ENCODE measurements around the gene CTDSPL2. TPM values are rescaled to one million over a fixed set of nuclear protein-coding genes. Genes with fewer than 3 reads are reported as not detected.

Gene CTDSPL2
- total RNA-seq, 1 donor from 2014 or later, result 40.4 TPM

DNA sequence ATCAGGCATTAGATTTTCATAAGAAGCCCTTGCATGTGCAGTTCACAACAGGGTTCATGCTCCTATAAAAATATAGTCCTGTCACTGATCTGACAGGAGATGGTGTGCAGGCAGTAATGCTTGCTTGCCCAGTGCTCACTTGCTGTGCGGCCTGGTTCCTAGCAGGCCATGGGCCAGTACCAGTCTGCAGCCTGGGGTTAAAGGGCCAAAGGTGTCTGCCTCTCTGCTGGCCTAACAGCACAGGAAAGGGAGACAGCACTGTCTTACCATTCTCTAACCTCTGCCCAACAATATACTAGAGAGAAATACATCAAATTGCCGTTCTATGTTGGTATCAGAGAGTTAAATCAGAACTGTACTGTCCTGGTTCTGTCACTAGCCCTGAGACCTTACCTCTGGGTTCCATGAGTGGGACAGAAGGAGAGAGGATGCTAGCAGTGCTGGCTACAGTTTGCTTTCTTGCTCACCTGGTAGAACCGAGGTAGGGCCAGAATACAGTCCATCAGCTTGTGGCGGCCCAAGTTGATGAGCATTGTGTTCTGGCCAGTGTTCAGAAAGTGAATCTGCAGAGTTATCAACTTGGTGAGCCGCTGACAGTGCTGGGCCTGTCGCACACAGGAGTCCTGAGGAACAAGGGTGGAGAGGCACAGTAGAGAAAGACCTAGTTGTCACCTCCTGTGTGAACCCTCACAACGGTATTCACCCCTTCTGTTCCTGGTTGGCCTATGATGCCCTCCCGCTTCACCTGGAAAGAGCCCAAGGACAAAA lies 138.1 kb downstream of the CTDSPL2 start:
- Histone ChIP-seq H2AFZ (ENCODE audit: low read depth, low read length) (no peak overlapping the region), H3K36me3 (ENCODE audit: insufficient read depth, low read length) (peaks cover 61% of the 10 kb centered on the region), H3K4me1 (ENCODE audit: insufficient read depth, low read length) (no peaks in the 10 kb centered on the region), H3K27me3 (ENCODE audit: insufficient read depth, low read length) (no peaks in the 10 kb centered on the region), H3K27ac (ENCODE audit: low read depth, low read length) (no peak overlapping the region), H3K9me3 (ENCODE audit: insufficient read depth, low read depth, low read length) (peaks cover 7% of the 10 kb centered on the region), H3K9ac (ENCODE audit: low read length) (no peak overlapping the region), H3K4me2 (ENCODE audit: low read length) (no peak overlapping the region), H4K20me1 (ENCODE audit: insufficient read depth, low read length) (peaks cover 4% of the 10 kb centered on the region), H3K79me2 (ENCODE audit: insufficient read depth, low read length) (no peaks in the 10 kb centered on the region), H3K4me3 (ENCODE audit: insufficient read depth, low read depth, low read length) (no peak overlapping the region)
- no peak for FAIRE-seq
- H3K27me3 Mint-ChIP-seq (ENCODE audit: low read depth, unreplicated experiment), result no peaks in the 10 kb centered on the region
- DNase-seq (ENCODE audit: low read depth), result no peak
- peaks cover 10% of the 10 kb centered on the region for H3K9me3 Mint-ChIP-seq (ENCODE audit: unreplicated experiment)
- H3K36me3 Mint-ChIP-seq (ENCODE audit: low read depth, unreplicated experiment), result peaks cover 37% of the 10 kb centered on the region
- H3K27ac Mint-ChIP-seq (ENCODE audit: unreplicated experiment), result no peak overlapping the region
- H3K4me3 Mint-ChIP-seq (ENCODE audit: unreplicated experiment), result no peak overlapping the region
- peaks cover 7% of the 10 kb centered on the region for H3K4me1 Mint-ChIP-seq (ENCODE audit: low read depth, unreplicated experiment)
- TF ChIP-seq EZH2 (IDR thresholded peaks at IDR 0.05; ENCODE audit: insufficient read depth, low read length), result no peak
- TF ChIP-seq, protein P1, sequence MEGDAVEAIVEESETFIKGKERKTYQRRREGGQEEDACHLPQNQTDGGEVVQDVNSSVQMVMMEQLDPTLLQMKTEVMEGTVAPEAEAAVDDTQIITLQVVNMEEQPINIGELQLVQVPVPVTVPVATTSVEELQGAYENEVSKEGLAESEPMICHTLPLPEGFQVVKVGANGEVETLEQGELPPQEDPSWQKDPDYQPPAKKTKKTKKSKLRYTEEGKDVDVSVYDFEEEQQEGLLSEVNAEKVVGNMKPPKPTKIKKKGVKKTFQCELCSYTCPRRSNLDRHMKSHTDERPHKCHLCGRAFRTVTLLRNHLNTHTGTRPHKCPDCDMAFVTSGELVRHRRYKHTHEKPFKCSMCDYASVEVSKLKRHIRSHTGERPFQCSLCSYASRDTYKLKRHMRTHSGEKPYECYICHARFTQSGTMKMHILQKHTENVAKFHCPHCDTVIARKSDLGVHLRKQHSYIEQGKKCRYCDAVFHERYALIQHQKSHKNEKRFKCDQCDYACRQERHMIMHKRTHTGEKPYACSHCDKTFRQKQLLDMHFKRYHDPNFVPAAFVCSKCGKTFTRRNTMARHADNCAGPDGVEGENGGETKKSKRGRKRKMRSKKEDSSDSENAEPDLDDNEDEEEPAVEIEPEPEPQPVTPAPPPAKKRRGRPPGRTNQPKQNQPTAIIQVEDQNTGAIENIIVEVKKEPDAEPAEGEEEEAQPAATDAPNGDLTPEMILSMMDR (IDR thresholded peaks at IDR 0.05; ENCODE audit: insufficient read depth, low read depth, low read length), result no peak

DNA sequence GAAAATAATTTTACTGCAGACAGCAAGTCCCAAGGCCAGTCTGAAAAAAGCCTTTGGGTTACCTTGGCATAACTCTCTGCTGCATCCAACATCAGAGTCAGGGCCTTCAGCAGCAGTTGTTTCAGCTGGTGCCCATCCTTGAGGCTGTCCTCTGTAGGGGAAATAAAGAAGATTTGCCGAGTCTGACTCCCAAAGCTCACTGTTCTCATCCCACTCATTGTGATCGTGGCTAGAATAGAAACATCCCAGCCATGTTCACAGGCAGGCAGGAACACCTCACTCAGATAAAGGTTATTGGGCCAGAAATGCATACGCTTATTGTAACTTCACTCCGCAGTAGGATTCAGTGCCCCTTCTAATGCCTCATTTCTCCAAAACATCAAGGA lies 138.7 kb downstream of the CTDSPL2 start:
- no peak overlapping the region for H3K4me2 ChIP-seq (ENCODE audit: low read length)
- H3K4me1 Mint-ChIP-seq (ENCODE audit: low read depth, unreplicated experiment), result peaks cover 7% of the 10 kb centered on the region
- H3K36me3 ChIP-seq (ENCODE audit: insufficient read depth, low read length), result peaks cover 57% of the 10 kb centered on the region

More for the DNA sequence above, 138.7 kb downstream of the CTDSPL2 start:
- Mint-ChIP-seq H3K27me3 (ENCODE audit: low read depth, unreplicated experiment) (no peaks in the 10 kb centered on the region), H3K36me3 (ENCODE audit: low read depth, unreplicated experiment) (peaks cover 34% of the 10 kb centered on the region), H3K27ac (ENCODE audit: unreplicated experiment) (no peak overlapping the region), H3K4me3 (ENCODE audit: unreplicated experiment) (no peak overlapping the region), H3K9me3 (ENCODE audit: unreplicated experiment) (peaks cover 10% of the 10 kb centered on the region)
- Histone ChIP-seq H2AFZ (ENCODE audit: low read depth, low read length) (no peak overlapping the region), H3K4me3 (ENCODE audit: insufficient read depth, low read depth, low read length) (no peak overlapping the region), H4K20me1 (ENCODE audit: insufficient read depth, low read length) (peaks cover 4% of the 10 kb centered on the region), H3K4me1 (ENCODE audit: insufficient read depth, low read length) (no peaks in the 10 kb centered on the region), H3K27me3 (ENCODE audit: insufficient read depth, low read length) (no peaks in the 10 kb centered on the region), H3K79me2 (ENCODE audit: insufficient read depth, low read length) (no peaks in the 10 kb centered on the region), H3K9me3 (ENCODE audit: insufficient read depth, low read depth, low read length) (peaks cover 7% of the 10 kb centered on the region), H3K27ac (ENCODE audit: low read depth, low read length) (no peak overlapping the region), H3K9ac (ENCODE audit: low read length) (no peak overlapping the region)
- no peak for DNase-seq (ENCODE audit: low read depth)
- no peak for TF ChIP-seq EZH2 (IDR thresholded peaks at IDR 0.05; ENCODE audit: insufficient read depth, low read length)
- TF ChIP-seq, protein P1 (IDR thresholded peaks at IDR 0.05; ENCODE audit: insufficient read depth, low read depth, low read length), result no peak
- FAIRE-seq, result no peak
